Choroid plexus epithelial cell (primary cell): ENCODE data around the gene TRAPPC13.

Experiments used
- DNase-seq: peaks from one replicate; pipeline ENCODE4 v3.0.0-alpha.2; 2010; ENCODE audit warnings: low read depth
- H3K4me3 ChIP-seq: 2 replicates; pipeline ENCODE4 v1.5.1; 2011; ENCODE audit warnings: low read depth, mild to moderate bottlenecking, control low read depth, low read length, moderate library complexity
- TF ChIP-seq, protein P1 (sequence below): conservative IDR thresholded peaks from 2 replicates; pipeline ENCODE4 v1.5.1; 2011; ENCODE audit warnings: low read depth, mild to moderate bottlenecking, control low read depth, inconsistent platforms, low read length, moderate library complexity

TRAPPC13 gene

DNA sequence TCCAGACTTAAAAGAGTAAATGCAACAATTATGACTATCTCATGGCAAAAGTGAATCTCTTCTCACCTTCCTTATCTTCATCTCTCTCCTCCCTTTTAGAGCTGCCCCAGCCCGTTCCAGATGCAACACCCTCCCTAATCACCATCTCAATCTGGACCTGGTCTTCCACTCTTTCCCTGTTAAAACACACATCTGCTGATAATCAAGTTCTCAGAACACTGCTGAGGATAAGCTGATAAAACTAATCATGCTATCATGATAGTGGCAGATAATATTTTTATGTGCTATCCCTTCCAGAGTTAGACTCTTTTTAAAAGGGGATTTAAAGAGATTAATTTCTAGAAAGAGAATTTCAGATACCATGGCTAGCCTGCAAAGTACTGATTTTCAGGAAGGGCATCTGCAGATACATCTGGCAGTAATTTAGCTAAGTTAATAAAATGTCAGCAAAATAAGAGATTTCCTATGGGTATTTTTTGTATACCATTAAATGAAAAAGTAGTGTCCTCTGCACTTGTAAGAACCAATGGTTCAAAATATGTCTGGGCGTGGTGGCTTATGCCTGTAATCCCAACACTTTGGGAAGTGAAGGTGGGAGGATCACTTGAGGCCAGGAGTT, 79.9 kb downstream of the TRAPPC13 start:
- TF ChIP-seq, protein P1, sequence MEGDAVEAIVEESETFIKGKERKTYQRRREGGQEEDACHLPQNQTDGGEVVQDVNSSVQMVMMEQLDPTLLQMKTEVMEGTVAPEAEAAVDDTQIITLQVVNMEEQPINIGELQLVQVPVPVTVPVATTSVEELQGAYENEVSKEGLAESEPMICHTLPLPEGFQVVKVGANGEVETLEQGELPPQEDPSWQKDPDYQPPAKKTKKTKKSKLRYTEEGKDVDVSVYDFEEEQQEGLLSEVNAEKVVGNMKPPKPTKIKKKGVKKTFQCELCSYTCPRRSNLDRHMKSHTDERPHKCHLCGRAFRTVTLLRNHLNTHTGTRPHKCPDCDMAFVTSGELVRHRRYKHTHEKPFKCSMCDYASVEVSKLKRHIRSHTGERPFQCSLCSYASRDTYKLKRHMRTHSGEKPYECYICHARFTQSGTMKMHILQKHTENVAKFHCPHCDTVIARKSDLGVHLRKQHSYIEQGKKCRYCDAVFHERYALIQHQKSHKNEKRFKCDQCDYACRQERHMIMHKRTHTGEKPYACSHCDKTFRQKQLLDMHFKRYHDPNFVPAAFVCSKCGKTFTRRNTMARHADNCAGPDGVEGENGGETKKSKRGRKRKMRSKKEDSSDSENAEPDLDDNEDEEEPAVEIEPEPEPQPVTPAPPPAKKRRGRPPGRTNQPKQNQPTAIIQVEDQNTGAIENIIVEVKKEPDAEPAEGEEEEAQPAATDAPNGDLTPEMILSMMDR, result no peak
- DNase-seq, result no peak
- no peak overlapping the region for H3K4me3 ChIP-seq

DNA sequence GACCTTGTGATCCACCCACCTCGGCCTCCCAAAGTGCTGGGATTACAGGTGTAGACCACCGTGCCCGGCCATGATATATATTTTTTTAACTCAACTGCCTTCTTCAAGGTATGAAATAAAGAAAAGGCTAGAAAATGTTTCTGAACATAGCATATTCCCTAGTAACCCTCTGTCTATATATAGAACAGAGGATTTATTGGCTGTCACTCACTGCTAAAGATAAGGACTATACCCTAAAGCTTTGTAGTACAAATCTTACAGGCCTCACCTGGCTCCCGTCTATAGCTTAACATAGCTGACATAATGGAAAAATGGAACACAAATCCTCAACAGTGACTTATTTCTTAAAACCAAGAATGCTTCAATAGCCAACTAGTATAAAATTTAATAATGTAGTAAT, 82.8 kb downstream of the TRAPPC13 start:
- H3K4me3 ChIP-seq, result no peak overlapping the region
- TF ChIP-seq, protein P1, result no peak
- DNase-seq, result no peak

DNA sequence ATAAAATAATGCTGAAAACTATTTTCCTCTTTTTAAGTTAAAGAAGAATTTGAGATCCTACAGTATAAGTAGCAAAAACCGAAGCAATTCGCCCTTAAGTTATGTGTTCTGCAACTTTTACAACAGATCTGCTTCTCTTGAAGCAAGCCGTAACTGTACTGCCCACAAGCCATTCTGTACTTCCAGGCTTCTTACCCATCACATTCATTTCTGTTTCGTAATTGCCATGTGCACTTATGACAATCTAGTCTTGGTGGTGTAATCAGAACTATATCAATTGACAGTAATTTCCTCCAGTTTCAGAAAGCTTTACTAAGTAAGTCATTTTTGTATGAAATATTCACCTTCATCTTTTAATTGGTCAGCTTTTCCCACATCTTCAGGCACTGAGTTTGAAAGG, 83.3 kb downstream of the TRAPPC13 start:
- TF ChIP-seq, protein P1, result no peak
- peak; percentile 32 for DNase-seq
- H3K4me3 ChIP-seq, result no peak overlapping the region
